ENCODE data around the gene RABAC1.
"Not testable (repeated sequence)": the region's sequence is repeated elsewhere in the genome, so short reads cannot be mapped to it uniquely, and the experiment has no call there.

The RABAC1 gene

DNA sequence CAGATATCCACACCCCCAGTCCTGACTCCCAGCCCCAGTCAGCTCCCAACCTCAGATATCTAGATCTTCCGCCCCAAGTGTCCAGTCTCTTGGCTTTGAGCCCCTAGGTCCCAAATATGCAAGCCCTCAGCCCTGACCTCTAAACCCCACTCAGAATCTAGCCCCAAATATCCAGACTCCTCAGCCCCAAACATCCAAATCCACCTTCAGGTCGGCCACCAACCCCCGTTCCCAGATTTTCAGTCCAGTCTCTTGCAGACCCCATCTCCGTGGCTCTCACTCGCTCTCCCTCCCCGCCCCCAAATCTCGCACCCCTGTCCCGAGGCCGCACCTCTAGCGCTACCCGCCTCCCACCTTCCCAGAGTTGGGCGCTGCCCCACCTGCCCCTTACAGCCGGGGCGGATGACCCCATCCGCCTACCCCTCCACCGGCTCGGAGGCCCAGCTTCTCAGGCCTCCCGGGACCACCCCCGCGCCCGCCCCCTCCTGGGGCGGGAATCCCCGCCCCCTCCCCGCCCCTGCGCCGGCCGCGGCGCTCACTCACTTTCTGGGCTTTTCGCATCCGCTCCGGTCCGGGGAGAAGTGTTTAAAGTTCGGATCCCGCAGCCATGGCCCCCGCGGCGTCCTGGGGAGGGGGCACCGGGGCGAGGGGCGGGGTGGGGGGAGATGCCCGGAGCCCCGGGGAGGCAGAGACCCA is 31.5 kb downstream of the RABAC1 start:
- no peak for DNase-seq

DNA sequence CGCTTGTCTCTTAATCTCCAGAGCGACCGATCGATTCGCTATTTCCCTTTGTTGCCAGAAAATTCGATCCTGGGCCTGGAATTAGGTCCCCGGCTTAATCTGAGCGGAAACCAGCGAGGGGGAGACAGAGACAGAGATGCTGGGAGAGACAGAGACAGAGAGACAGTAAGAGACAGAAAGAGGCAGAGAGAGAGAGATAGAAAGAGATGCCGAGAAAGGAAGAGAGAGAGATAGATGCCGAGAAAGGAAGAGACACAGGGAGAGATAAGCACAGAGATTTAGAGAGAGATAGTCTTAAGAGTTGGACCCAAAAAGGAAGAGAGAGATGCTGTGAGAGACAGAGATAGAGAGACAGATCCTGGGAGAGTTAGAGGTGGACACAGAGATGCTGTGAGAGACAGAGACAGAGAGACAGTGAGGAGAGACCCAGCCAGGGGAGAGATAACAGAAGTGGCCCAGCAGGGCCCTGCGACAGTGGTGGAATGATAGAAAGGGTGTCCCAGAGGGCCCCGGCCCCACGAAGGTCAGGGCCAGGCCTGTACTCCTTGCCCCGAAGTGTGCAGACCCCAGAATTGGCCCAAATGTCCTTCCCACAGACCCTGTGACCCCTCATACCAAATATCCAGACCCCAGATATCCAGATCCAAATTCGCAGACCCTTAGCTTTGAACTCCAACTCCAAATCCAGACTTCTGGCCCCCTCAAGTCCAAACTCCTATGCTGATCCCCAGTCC is 32.2 kb downstream of the RABAC1 start:
- no peak for DNase-seq

DNA sequence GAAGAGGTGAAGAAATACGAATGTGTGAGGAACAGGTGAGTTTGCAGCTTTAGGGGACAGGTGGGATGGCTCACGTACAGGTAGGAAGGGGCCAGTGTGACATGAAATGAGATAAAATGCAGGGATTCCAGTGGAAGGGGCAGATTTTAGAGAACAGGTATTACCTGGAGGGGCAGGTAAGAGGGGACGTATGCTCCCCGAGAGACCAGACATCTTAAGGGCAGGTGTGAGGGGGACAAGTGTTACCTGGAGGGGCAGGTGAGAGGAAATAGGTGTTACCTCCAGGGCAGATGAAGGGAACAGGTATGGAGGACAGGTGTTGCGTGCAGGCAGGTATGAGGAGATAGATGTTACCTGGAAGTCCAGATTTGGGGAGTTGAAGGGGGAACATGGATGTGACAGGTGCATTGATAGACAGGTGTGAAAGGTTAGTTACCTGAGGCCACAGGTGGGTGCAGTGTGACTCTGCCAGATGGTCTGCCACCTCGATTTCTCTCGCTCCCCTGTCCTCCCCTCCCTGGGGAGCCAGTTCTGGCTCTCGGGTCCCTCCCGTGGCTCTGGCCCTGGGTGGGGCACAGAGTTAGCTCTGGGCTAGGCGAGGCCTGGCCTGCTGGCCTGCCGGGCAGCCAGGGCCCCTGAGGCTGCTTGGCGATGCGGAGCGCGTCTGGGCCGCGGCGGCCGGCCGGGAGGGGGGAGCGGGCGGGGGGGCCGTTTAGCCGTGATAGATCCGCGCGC is 32.9 kb downstream of the RABAC1 start:
- DNase-seq: no peak

DNA sequence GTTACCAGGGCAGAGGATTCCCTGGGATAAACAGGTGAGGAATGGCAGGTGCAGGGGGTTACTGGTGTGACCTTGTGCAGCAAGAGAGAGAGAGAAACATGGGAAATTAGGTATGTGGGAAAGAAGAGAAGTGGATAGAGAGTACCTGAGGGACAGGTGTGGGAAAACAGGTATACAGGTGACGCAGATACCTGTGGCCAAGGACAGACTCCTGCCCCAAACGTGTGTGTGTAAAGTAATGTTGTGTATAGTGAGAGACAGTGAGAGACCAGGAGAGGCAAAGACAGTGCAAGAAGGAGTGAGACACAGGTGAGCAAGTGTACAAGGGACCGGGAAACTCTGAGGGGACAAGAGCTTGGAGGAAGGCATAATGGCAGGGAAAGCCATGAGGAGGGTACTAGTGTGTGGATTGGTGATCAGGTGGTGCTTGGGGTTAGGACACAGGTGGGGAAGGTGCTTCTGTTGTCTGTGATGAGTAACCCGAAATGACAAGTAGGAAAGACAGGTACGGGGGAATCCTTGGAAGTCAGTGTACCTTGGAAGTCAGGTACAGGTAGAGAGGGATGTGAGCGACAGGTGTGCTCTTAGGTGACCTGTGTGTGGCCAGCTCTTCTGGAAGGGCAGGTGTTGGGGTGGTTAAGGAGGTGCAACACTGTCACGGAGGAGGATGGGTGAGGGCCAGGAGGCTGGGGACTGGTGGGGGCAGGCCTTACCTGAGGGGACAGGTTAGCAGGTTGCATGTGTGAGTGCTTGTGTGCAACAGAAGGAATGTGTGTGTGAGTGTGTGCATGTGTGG is 33.7 kb downstream of the RABAC1 start:
- no peak for DNase-seq

DNA sequence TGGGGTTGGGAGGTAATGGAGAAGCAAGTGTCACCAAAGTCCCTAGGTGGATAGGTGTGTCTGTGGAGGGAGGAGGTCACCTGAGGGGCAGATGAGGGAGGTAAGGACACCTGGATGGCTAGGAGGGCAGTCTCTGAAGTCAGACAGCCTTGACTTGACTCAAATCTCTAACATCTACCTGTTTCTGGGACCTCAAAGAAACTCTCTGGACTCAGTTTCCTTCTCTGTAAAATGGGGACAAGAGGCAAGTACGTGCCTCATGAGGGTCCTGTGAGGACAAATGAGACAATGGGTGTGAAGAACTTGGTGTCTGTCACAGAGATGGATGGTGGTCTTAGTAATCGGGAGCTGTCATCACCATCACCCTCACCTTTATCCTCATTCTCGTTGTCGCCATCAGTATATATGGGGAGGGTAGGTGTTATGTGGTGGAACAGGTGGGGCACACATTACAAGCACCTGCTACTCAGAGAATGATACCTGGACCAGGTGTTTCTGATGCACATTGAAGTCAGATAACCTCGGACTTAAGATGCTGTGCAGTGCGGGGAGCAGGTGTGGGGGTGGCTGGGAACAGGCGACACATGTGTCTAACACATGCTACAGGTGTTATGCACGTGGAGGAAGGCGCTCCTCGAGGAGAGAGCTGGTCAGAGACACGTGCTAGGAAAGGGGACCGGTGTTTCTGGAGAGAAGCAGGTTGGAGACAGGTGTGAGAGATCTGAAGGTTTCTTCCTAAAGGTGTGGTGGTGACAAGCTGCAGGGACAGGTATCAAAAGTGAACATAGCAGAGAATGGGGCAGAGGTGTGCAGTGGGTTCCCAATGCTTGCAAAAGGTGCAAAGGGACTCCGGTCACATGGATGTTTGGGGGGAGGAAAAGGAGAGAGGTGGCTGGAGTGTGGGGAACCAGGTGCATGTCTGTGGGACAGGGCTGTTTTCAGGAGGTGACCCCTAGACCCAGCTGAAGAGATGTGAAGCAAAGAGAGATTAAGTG is 34.7 kb downstream of the RABAC1 start:
- no peak for DNase-seq

DNA sequence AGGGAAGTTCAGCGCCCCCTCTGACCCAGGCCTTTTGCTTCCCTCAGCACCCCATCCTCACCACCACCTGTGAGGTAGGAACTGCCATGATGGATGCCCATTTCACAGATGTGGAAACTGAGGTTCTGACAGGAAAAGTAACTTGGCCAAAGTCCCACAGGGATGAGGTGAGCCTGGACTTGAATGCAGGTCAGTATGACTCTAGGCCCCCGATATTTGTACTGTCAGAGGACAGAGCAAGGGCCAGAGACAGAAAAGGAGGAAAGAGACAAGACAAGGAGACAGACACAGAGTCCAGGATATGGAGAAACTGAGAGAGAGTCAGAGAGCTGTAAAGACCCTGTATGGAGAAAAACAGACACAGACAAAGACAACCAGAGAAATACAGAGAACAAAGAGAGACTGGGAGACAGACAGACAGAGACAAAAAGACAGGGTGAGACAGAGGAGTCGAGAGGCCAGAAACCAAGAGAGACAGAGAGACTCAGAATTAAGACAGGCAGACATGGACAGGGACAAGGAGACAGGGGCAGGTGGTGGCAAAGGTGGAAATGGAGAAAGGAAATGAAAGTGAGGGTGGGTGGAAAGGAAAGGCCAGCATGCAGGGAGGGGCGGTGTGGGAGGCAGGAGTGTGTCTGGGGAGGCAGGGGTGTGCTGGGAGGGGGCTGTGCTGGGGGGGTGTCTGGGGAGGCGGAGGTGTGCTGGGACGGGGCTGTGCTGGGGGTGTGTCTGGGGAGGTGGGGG is 35.9 kb downstream of the RABAC1 start:
- DNase-seq: no peak

DNA sequence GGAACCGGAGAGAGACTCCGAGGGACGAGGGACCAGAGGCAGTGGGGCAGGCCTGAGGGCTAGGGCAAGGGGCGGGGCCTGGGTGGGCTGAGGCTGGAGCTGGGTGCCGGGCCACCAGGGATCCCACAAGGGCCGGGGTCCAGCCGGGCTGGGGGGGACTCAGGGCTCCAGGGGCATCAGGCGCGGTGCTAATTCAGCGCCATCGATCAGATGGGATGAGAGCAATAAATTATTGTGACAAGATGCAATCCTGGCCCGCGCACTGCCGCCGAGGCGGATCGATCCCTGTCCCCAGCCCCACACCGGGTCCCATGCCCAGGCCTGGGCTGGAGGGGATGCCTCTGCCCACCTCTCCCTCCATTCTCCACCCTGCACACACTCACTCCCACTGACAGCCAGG is 36.5 kb downstream of the RABAC1 start:
- no peak for DNase-seq

DNA sequence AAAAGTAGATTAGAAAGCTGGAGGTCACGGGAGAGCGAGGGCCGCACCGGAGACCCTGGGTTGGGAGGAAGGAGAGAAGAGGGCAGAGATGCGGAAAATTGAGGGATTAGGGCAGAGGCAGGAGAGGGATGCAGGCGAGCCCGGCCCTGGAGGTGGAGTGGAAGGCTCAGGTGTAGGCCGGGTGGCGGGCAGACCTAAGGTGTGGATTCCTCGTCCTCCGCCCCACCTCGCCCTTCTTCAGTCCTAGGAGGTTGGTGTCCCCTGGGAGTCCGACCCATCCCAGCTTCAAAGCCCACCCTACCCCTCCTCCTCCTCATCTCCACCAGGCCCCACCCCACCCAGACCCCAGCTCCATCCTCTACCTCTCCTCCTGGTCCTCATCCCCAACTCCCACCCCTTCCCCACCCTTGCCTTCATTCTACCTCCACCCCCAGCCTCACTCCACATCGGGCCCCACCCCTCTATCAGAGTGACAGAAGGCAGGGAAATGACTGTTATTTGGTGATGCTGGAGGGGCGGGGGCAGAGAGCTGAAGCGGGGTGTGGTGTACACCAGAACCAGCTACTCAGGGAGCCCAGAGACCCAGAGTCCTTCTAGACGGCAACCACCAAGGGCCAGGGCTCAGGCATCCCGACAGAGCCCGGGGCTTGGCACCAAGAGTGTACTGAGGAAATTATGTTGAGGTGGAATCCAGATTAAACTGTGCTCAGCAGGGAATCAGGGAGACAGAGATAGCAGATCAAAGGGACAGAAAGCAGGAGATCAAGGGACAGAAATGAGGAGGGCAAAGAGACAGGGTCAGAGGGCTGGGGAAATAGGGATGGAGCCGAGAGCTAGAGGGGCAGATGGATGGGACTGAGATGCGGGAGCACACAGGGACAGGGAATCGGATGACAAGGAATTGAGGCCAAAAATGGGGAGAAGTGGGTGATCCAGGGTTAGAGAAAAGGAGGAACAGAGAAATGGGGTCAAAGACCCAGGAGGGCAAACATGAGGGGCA is 37.2 kb downstream of the RABAC1 start:
- no peak for DNase-seq

DNA sequence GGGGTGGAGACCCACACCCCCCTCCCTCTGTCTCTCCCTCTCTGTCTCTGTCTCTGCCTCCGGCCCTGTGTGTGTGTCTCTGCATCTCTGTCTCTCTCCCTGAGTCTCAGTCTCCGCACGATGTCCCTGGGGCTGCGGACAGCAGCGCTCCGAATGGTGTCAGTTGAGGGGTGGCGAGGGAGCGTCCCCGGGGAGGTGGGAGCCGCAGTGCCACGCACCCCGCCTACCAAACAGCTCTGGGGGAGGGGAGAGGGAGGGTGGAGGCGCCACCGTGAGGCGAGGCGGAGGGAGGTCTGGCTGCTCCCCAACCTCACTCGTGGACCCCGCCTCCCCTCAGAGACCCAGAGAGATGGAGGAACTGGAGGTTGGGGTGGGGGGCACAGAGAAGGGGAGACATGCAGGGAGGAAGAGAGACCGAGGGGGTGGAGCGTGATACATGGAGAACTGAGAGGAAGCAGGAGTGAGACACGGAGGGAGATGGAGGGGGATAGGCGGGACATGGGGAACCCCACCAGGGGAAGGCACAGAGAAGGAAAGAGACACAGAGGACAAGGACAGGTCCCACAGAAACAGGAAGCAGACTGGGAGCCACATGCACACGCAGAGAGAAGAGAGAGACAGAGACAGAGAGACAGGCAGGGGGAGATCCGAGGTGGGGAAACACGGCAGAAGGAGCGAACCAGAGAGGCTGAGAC is 38.1 kb downstream of the RABAC1 start:
- DNase-seq: no peak

DNA sequence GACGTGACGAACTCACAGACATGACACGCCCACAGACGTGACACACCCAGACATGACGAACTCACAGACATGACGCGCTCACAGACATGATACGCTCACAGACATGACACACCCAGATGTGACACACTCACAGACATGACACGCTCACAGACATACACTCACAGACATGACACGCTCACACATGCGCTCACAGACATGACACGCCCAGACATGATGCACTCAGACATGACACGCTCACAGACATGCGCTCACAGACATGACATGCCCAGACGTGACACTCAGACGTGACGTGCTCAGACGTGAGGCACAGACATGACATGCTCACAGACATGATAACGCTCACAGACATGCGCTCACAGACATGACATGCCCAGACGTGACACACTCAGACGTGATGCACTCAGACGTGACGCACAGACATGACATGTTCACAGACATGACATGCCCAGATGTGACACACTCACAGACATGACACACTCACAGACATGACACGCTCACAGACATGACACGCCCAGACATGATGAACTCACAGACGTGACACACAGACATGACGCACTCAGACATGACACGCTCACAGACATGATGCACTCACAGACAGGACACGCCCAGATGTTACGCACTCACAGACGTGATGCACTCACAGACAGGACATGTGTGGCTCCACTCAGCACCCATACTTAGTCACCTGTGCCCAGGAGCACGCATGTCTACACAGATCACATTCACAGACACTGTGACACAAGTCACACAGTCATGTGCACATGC is 39.0 kb downstream of the RABAC1 start:
- DNase-seq: no peak

DNA sequence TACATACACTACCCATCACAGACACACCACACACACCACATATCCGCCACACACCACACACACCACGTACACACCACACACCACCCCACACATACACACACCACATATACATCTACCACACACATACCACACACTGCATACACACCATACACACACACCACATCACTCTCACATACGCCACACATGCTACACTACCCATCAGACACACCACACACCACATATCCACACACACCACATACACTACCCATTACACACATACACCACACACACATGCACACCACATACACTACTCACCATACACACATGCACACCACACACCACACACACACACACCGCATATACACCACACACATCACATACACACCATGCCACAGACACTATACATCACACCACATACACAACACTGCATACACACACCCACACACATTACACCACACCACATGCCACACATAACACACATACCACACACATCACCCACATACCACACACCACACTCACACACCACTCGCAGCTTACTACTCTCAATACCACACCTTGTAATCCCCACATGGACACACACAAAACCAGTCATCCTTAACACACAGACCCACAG is 40.4 kb downstream of the RABAC1 start:
- DNase-seq: no peak

DNA sequence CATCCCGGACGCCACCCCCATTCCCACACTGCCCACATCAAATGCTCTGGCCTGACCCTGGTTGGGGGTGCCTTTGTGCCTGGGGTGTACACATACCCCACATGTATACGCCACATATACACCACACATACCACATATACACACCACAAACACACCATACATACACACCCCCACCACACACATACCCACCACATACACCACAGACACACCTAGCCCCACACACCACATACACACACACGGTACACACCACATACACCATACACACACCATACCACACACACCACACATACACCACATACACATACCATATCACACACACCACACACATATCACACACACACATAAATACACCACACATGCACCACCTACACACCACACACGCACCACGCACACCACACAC is 41.0 kb downstream of the RABAC1 start:
- DNase-seq: no peak

DNA sequence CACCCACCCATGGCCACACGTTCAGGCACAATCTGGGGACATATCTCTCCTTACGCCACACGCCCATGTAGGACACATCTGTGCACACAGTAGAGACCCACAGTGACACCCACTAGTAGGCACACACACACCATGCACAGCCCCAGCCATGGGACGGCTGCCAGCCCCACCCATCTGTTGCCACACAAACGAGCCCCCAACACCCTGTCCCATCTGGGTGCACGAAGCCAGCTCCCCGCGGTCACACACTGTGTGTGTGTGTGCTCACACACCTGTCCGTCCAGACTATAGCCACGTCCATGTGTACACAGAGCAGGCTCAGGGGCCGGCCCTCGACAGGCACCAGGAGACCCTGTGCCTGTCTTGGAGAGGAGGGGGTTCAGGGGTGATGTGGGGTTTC is 41.4 kb downstream of the RABAC1 start:
- DNase-seq: no peak

DNA sequence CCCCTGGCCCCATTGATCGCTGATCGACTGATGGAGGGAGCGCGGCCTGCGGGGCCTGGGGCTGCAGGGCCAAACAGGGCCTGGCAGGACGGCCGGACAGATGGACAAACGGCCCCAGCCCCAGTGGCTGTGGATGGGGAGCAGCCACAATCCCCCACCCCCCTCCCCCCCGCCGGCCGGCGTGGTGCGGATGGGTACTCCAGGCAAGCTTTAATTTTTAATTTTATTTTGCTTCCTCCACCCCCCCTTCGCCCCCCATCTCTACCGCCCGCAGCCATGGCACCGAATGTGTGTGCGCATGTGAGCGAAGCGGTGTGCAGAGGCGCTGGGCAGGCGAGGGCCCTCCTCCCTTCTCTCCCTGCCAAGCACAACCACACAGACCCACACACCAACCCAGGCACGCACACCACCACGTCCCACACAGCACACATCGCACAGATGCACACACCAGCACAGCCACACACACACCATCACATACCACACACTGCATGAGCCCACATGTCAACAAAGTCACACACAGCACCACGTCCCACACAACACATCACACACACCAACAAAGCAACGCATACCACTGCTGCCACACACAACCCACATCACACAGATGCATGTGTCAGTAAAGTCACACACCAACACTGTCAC is 43.2 kb downstream of the RABAC1 start:
- no peak for DNase-seq

DNA sequence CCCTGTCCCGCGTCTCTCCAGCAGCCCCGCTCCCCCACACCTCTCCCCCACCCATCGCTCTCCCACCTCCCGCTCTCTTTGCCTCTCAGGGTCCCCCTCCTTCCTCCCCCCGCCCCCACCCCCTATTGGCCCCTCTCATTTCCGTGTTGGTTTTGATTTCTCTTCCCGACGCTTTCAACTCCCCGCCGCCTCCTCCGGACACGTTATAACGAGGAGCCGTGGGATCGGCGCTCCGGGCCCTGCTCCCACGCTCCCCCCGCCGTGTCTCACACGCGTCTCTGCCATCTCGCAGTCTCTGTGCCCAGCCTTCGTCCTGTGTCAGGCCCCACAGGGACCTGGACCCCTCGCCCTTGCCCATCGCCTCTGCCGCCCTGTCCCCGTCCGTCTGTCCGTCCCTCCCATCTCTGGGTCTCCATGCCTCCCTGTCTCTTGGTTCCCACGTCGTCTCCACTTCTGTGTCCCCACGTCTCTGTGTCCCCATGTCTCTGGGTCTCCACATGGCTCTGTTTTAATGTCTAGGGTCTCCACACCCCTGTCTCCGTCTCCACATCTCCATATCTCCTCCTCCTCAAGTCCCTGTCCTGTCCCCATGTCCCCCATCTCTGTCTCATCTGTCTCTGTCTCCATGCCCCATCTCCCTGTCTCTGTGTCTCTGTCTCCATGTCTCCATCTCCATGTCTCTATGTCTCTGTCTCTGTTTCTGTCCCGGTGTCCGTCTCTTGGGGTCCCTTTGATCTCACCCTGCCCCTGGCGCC is 43.9 kb downstream of the RABAC1 start:
- DNase-seq: no peak

DNA sequence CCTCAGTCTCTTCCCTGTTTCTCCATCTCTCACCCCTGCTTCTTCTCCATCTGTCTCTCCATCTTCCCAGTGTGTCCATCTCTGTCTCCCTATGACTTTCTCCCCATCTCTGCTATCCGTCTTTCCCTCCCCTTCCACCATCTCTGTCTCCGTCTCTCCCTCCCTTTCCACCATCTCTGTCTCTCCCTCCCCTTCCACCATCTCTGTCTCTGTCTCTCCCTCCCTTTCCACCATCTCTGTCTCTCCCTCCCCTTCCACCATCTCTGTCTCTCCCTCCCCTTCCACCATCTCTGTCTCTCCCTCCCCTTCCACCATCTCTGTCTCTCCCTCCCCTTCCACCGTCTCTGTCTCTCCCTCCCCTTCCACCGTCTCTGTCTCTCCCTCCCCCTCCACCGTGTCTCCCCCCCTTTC is 44.7 kb downstream of the RABAC1 start:
- not testable (repeated sequence) for DNase-seq

All from inflammatory macrophage treated with lipopolysaccharide for 1 hour (primary cell).